Right atrium auricular region (tissue), 2 donors: ENCODE data around the gene TMEFF2. TPM values are rescaled to one million over a fixed set of nuclear protein-coding genes. Genes with fewer than 3 reads are reported as not detected.

ENCODE experiments used
- DNase-seq: peaks from one replicate; pipeline ENCODE4 v3.0.0-alpha.2; 2019; ENCODE audit warnings: low spot score
- H3K27ac ChIP-seq, 2 donors: fragments of 200-600 bp; sonication (generic); 1 replicate in 1 of 2; 2 replicates in 1 of 2; pipeline ENCODE4 v1.5.1; 2016 to 2019
- H3K27me3 ChIP-seq, 2 donors: fragments of 200-600 bp; sonication (generic); one replicate each; pipeline versions ENCODE4 v1.5.1 to v1.6.0; 2017 to 2019
- H3K36me3 ChIP-seq: fragments of 200-600 bp; sonication (generic); one replicate; pipeline ENCODE4 v1.5.1; 2016
- H3K4me1 ChIP-seq, 2 donors: fragments of 200-600 bp; sonication (generic); one replicate each; pipeline versions ENCODE4 v1.5.1 to v1.6.0; 2017 to 2019
- H3K4me3 ChIP-seq, 2 donors: fragments of 200-600 bp; sonication (generic); 1 replicate in 1 of 2; 2 replicates in 1 of 2; pipeline ENCODE4 v1.5.1; 2017 to 2019; ENCODE audit warnings: mild to moderate bottlenecking in 1 of 2, moderate library complexity in 1 of 2
- H3K9me3 ChIP-seq, 2 donors: fragments of 200-600 bp; sonication (generic); one replicate each; pipeline ENCODE4 v1.5.1; 2019
- CTCF ChIP-seq, 2 donors: fragments of 200-600 bp; sonication (generic); IDR thresholded peaks; one replicate each; pipeline ENCODE4 v1.5.1; 2019; ENCODE audit warnings: antibody characterized with exemption in 2 of 2
- total RNA-seq, 2 donors: library from RNA; depleted of rRNA; stranded (reverse); fragments of >200 nt; gene quantifications; one replicate each; pipeline ENCODE4 v1.1.0, GENCODE V29; 2016

Gene TMEFF2
- total RNA-seq, 2 donors from 2014 or later, result 0.56 TPM; not detected in 1

- Histone ChIP-seq H3K9me3 (no peaks in the 10 kb centered on the region), H3K27ac (no peak overlapping the region), H3K4me1 (peaks cover 0 to 6% of the 10 kb centered on the region in 2 donors), H3K27me3 (no peaks in the 10 kb centered on the region), H3K4me3 (no peak overlapping the region), H3K36me3 (no peaks in the 10 kb centered on the region)
- no peak for DNase-seq
- TF ChIP-seq CTCF (IDR thresholded peaks at IDR 0.05), result no peak
Measured at GRCh38 chr2:192011196-192011595, 183.5 kb downstream of the TMEFF2 start.

- no peak for DNase-seq
- H3K4me1 ChIP-seq, result peaks cover 0 to 6% of the 10 kb centered on the region in 2 donors
- H3K27ac ChIP-seq, result no peak overlapping the region
- no peak overlapping the region for H3K4me3 ChIP-seq
- no peaks in the 10 kb centered on the region for H3K27me3 ChIP-seq
- no peaks in the 10 kb centered on the region for H3K9me3 ChIP-seq
- no peaks in the 10 kb centered on the region for H3K36me3 ChIP-seq
- TF ChIP-seq CTCF (IDR thresholded peaks at IDR 0.05), result no peak
Measured at GRCh38 chr2:192010073-192010472, 184.7 kb downstream of the TMEFF2 start.

- Histone ChIP-seq H3K9me3 (no peaks in the 10 kb centered on the region), H3K27me3 (no peaks in the 10 kb centered on the region), H3K36me3 (no peaks in the 10 kb centered on the region), H3K4me1 (peaks cover 0 to 6% of the 10 kb centered on the region in 2 donors), H3K4me3 (no peak overlapping the region), H3K27ac (no peak overlapping the region)
- no peak for TF ChIP-seq CTCF (IDR thresholded peaks at IDR 0.05)
- no peak for DNase-seq
Measured at GRCh38 chr2:192007581-192008228, 187.0 kb downstream of the TMEFF2 start.

- Histone ChIP-seq H3K9me3 (no peaks in the 10 kb centered on the region), H3K4me1 (peaks cover 0 to 6% of the 10 kb centered on the region in 2 donors), H3K27me3 (no peaks in the 10 kb centered on the region), H3K4me3 (no peak overlapping the region), H3K27ac (no peak overlapping the region), H3K36me3 (no peaks in the 10 kb centered on the region)
- TF ChIP-seq CTCF (IDR thresholded peaks at IDR 0.05), result no peak
- no peak for DNase-seq
Measured at GRCh38 chr2:192005211-192005610, 189.5 kb downstream of the TMEFF2 start.

GRCh38 chr2:192004188-192004963, 190.4 kb downstream of the TMEFF2 start:
- H3K9me3 ChIP-seq, result no peaks in the 10 kb centered on the region
- H3K27me3 ChIP-seq, result no peaks in the 10 kb centered on the region
- H3K4me3 ChIP-seq, result no peak overlapping the region
- no peak overlapping the region for H3K27ac ChIP-seq
- no peaks in the 10 kb centered on the region for H3K36me3 ChIP-seq
- TF ChIP-seq CTCF (IDR thresholded peaks at IDR 0.05), result no peak
- peaks cover 0 to 6% of the 10 kb centered on the region in 2 donors for H3K4me1 ChIP-seq
- no peak for DNase-seq
